Peyer's patch (tissue), 4 donors: ENCODE results near the gene RNF168. TPM values are rescaled to one million over a fixed set of nuclear protein-coding genes. Genes with fewer than 3 reads are reported as not detected.
A peak's percentile ranks its signal among the peaks of the same experiment; 100 is the strongest.
"Not testable (repeated sequence)": the region's sequence is repeated elsewhere in the genome, so short reads cannot be mapped to it uniquely, and the experiment has no call there.

Source experiments
- DNase-seq, 3 donors: peaks; one replicate each; pipeline ENCODE4 v3.0.0-alpha.2; 2017 to 2019
- H3K27ac ChIP-seq, 4 donors: fragments of 200-600 bp; sonication (generic); one replicate each; pipeline ENCODE4 v1.5.1; 2016 to 2019
- H3K27me3 ChIP-seq, 2 donors: fragments of 200-600 bp; sonication (generic); one replicate each; pipeline ENCODE4 v1.5.1; 2019
- H3K36me3 ChIP-seq, 3 donors: fragments of 200-600 bp; sonication (generic); one replicate each; pipeline ENCODE4 v1.5.1; 2016 to 2019
- H3K4me1 ChIP-seq, 4 donors: fragments of 200-600 bp; sonication (generic); one replicate each; pipeline ENCODE4 v1.5.1; 2016 to 2019
- H3K4me3 ChIP-seq, 4 donors: fragments of 200-600 bp; sonication (generic); 1 replicate in 3 of 4; 2 replicates in 1 of 4; pipeline ENCODE4 v1.5.1; 2016 to 2019; ENCODE audit warnings: mild to moderate bottlenecking in 1 of 4
- H3K9me3 ChIP-seq, 4 donors: fragments of 200-600 bp; sonication (generic); one replicate each; pipeline ENCODE4 v1.5.1; 2016 to 2019; ENCODE audit warnings: mild to moderate bottlenecking in 1 of 4
- POLR2A ChIP-seq, 2 donors: fragments of 450-650 bp; IDR thresholded peaks; one replicate each; pipeline ENCODE4 v1.5.1; 2017; ENCODE audit warnings: antibody characterized with exemption in 2 of 2, mild to moderate bottlenecking in 2 of 2, moderate library complexity in 2 of 2
- small RNA-seq, 2 donors: library from RNA; depleted of rRNA; stranded (forward); fragments of <200 nt; gene quantifications; one replicate each; pipeline ENCODE3, GENCODE V24; 2016
- total RNA-seq, 4 donors: library from RNA; depleted of rRNA; stranded (reverse); fragments of >200 nt; gene quantifications; one replicate each; pipeline ENCODE4 v1.1.0, GENCODE V29; 2016
- TF ChIP-seq, protein P1 (sequence below), 6 experiments: fragments of 450-650 bp in 4 of 6; fragments of 200-600 bp in 2 of 6; sonication (generic) in 1 of 6; IDR thresholded peaks; one replicate each; pipeline ENCODE4 v1.5.1; 2017 to 2019; ENCODE audit warnings: antibody characterized with exemption in 6 of 6, mild to moderate bottlenecking in 3 of 6, moderate library complexity in 1 of 6

Gene RNF168
- total RNA-seq, 4 donors from 2014 or later = 13.3 to 56.1 (median 18.3) TPM

DNA sequence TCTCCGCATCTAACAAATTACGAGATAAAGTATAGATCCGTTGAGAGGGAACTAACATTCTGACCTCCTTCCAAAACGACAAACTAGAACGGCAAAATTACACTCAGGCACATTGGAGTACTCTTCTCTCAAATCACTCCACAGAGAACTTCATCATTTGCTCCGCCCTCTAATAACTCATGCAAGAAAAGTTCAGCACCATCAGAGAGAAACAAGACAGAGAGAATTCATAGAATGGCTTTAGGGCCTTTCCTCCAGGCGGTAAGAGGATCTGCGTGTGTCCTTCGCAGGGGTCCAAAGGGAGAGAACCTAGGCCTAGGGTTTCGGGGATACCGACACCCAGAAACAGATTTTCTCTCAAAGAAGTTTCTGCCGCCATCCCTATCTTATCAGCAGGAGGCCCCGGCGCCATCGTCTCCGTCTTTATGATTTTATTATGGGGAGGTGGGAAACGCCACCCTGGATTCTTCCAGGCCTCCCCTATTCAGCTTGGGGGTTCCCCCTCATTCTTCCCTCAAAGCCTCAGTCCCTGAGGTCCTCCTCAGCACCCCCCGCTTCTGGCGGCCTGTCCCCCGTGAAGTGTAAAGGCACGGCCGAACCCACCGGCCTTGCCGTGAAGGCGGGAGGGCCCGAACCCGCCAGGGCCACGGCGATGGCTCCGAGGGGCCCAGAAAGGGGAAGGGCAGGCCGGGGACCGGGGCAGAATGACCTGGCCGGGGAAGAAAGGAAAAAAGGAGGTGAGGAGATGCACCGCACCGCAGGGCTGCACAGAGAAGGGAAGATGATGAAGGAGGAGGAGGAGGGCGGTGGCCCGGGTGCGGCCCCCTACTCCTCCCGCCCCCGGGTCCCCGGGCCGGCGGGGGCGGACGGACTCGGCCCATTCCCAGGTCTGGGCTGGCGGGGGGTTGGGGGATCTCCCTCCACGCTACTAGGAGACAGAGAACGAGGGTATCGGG lies 72.1 kb downstream of the RNF168 start:
- Histone ChIP-seq H3K27ac (peak overlapping the region; percentile 84 to 93 (median 86)), H3K36me3 (peaks cover 0 to 6% (median 0%) of the 10 kb centered on the region in 3 donors), H3K27me3 (no peaks in the 10 kb centered on the region), H3K4me3 (peak overlapping the region; percentile 78 to 93 (median 82)), H3K4me1 (peaks cover 0 to 12% (median 2%) of the 10 kb centered on the region in 4 donors), H3K9me3 (no peaks in the 10 kb centered on the region)
- no peak for TF ChIP-seq POLR2A (IDR thresholded peaks at IDR 0.05)
- DNase-seq = peak; percentile 26 to 60 (median 51)

DNA sequence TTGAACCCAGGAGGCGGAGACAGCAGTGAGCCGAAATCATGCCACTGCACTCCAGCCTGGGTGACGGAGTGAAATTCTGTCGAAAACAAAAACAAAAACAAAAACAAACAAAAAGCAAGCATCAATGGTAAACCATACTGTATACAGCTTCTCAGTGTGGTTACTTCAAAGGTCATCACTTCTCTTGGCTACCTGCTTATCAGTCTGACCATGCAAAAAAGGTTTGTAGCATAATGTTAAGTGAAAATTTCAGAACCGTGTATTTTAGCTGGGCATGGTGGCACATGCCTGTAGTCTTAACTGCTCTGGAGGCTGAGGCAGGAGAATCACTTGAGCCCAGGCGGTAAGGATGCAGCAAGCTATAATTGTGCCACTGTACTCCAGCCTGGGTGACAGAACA lies 75.5 kb downstream of the RNF168 start:
- no peak overlapping the region for H3K4me3 ChIP-seq
- H3K27me3 ChIP-seq = no peaks in the 10 kb centered on the region
- H3K4me1 ChIP-seq = peaks cover 0 to 16% (median 2%) of the 10 kb centered on the region in 4 donors
- no peaks in the 10 kb centered on the region for H3K9me3 ChIP-seq
- no peak overlapping the region for H3K27ac ChIP-seq
- no peak for DNase-seq
- TF ChIP-seq, protein P1, sequence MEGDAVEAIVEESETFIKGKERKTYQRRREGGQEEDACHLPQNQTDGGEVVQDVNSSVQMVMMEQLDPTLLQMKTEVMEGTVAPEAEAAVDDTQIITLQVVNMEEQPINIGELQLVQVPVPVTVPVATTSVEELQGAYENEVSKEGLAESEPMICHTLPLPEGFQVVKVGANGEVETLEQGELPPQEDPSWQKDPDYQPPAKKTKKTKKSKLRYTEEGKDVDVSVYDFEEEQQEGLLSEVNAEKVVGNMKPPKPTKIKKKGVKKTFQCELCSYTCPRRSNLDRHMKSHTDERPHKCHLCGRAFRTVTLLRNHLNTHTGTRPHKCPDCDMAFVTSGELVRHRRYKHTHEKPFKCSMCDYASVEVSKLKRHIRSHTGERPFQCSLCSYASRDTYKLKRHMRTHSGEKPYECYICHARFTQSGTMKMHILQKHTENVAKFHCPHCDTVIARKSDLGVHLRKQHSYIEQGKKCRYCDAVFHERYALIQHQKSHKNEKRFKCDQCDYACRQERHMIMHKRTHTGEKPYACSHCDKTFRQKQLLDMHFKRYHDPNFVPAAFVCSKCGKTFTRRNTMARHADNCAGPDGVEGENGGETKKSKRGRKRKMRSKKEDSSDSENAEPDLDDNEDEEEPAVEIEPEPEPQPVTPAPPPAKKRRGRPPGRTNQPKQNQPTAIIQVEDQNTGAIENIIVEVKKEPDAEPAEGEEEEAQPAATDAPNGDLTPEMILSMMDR (IDR thresholded peaks at IDR 0.05) = no peak
- no peak for TF ChIP-seq POLR2A (IDR thresholded peaks at IDR 0.05)
- peaks cover 0 to 6% (median 0%) of the 10 kb centered on the region in 3 donors for H3K36me3 ChIP-seq

DNA sequence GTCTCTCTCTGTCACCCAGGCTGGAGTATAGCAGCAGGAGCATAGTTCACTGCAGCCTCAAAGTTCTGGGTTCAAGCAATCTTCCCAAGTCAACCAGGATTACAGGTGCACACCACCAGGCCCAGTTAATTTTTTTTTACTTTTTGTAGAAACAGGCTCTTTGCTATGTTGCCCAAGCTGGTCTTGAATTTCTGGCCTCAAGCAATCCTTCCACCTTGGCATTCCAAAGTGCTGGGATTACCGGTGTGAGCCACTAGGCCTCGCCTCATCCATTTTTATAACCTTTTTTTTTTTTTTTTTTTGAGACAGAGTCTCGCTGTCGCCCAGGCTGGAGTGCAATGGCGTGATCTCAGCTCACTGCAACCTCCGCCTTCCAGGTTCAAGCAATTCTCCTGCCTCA lies 79.1 kb downstream of the RNF168 start:
- H3K4me3 ChIP-seq, H3K4me1 ChIP-seq, DNase-seq, H3K27me3 ChIP-seq, H3K27ac ChIP-seq, H3K36me3 ChIP-seq, H3K9me3 ChIP-seq: not testable (repeated sequence)

DNA sequence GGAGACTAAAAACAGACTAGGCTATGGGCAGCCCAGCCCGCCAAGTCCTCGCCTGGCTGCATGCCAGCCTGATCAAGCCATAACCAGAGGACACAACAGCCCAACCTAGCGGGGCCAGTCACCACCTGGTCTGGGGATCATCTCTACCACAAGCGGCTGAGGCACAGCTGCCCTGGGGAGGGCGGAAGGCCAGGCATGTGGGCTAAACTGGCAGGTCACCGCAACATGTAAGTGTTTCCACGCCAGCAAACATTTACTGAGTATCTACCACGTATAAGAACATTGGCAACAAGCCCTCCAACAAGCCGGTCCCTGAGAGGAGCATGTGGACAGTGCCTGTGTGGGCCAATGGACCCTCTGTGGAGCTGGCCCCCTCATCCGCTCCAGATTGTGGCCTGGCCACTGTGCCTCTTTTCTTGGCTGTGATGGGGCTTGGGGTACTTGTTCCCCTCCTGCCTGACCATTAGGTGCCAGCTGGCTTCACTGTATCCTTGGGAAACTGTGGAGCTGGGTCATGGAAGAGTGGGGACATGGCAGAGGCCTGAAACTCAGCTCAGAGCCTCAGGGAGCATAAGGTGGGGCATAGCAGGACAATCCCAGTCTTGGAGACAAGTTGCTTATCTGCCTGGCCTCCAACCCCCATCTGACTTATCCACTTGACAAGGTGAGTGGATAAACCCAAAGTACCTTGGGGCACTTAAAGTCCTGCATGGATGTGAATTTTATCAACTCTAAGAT lies 80.4 kb downstream of the RNF168 start:
- Histone ChIP-seq H3K9me3 (no peaks in the 10 kb centered on the region), H3K27ac (peak overlapping the region in 1 of 4 donors; percentile 9), H3K4me1 (peaks cover 0 to 8% (median 0%) of the 10 kb centered on the region in 4 donors), H3K27me3 (no peaks in the 10 kb centered on the region), H3K36me3 (peaks cover 0 to 6% (median 0%) of the 10 kb centered on the region in 3 donors), H3K4me3 (no peak overlapping the region)
- TF ChIP-seq, protein P1 (IDR thresholded peaks at IDR 0.05) = no peak
- TF ChIP-seq POLR2A (IDR thresholded peaks at IDR 0.05) = no peak
- DNase-seq = peak in 2 of 3 donors; percentile 53 to 59

DNA sequence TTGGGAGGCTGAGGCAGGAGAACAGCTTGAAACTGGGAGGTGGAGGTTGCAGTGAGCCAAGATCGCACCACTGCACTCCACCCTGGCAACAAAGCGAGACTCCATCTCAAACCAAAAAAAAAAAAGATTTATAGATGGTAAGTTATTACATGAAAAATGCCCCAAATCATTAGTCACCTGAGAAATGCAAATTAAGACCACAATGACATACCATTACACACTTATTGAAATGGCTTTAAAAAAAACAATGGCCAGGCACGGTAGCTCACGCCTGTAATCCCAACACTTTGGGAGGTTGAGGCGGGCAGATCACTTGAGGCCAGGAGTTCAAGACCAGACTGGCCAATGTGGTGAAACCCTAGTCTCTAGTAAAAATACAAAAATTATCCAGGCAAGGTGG lies 81.9 kb downstream of the RNF168 start:
- H3K27ac ChIP-seq, DNase-seq, H3K4me1 ChIP-seq, H3K9me3 ChIP-seq, H3K4me3 ChIP-seq, H3K36me3 ChIP-seq, H3K27me3 ChIP-seq: not testable (repeated sequence)

DNA sequence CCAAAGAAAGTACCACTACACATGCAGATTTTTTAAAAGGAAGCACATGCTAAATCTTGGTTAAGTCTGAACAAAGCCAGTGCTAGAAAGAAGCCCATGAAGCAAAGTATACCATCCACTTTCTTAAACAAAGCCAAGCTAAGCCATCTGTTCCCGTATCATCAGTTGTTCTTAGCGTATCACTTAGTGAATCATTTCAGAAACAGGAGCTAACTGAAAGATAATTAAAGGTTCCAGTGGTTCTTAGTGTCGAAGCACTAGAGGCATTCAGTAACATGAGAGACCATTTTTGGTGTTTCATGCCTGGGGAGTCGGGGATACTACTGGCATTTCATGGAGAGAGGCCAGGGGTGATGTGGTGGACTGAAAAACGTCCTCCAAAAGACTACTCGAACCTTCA lies 84.2 kb downstream of the RNF168 start:
- Histone ChIP-seq H3K27ac (no peak overlapping the region), H3K4me3 (no peak overlapping the region), H3K9me3 (no peaks in the 10 kb centered on the region), H3K36me3 (no peaks in the 10 kb centered on the region), H3K27me3 (no peaks in the 10 kb centered on the region), H3K4me1 (peaks cover 0 to 8% (median 0%) of the 10 kb centered on the region in 4 donors)
- no peak for TF ChIP-seq POLR2A (IDR thresholded peaks at IDR 0.05)
- no peak for DNase-seq

Small RNA genes lying within 50 kb of the gene (small RNA-seq; reads per million reads assigned to genes)
- 0 reads per million in 2 donors for gene AC083822.1
- 0 reads per million in 2 donors for gene AC117490.1
- gene RPS29P3 = 0 reads per million in 2 donors

Other genes starting within 250 kb of the RNF168 start
- 100 to 1,000 TPM; 168 to 211 (median 177) TPM for gene PCYT1A, start 216.0 kb downstream of the RNF168 start, total RNA-seq
- gene DYNLT2B, start 185.5 kb downstream of the RNF168 start, total RNA-seq = 1 to 10 TPM in 2 of 4 donors, not detected in 2; 2.3 to 6.0 TPM
- gene TM4SF19, start 165.4 kb downstream of the RNF168 start, total RNA-seq = not detected
- gene UBXN7, start 71.3 kb downstream of the RNF168 start, total RNA-seq = 10 to 100 TPM; 12.3 to 64.4 (median 22.7) TPM
- gene SMCO1, start 11.6 kb upstream of the RNF168 start, total RNA-seq = not detected
- 10 to 100 TPM in 1 of 4 donors, 1 to 10 TPM in 3; 1.9 to 12.4 (median 6.5) TPM for gene WDR53, start 64.8 kb upstream of the RNF168 start, total RNA-seq
- gene FBXO45, start 64.9 kb upstream of the RNF168 start, total RNA-seq = 1 to 10 TPM; 5.0 to 6.5 (median 5.9) TPM
- 10 to 100 TPM in 1 of 4 donors, 1 to 10 TPM in 2, under 1 TPM in 1; 0.70 to 10.7 (median 2.8) TPM for gene NRROS, start 135.9 kb upstream of the RNF168 start, total RNA-seq
- under 1 TPM in 1 of 4 donors, not detected in 3; 0.67 TPM for gene CEP19, start 208.5 kb upstream of the RNF168 start, total RNA-seq
- gene PIGX, start 208.6 kb upstream of the RNF168 start, total RNA-seq = 10 to 100 TPM in 3 of 4 donors, 1 to 10 TPM in 1; 9.4 to 26.1 (median 15.2) TPM
- gene PAK2, start 236.1 kb upstream of the RNF168 start, total RNA-seq = 10 to 100 TPM; 42.9 to 65.2 (median 53.5) TPM